ENCODE measurements around the gene GOSR2.
"Not testable (repeated sequence)": the region's sequence is repeated elsewhere in the genome, so short reads cannot be mapped to it uniquely, and the experiment has no call there.

Gene GOSR2

GRCh38 chr17:46935658-46936266 lies 12.8 kb downstream of the GOSR2 start:
- DNase-seq = no peak

- DNase-seq = peak; percentile 61
Measured at GRCh38 chr17:46940692-46941404, 17.9 kb downstream of the GOSR2 start.

DNA sequence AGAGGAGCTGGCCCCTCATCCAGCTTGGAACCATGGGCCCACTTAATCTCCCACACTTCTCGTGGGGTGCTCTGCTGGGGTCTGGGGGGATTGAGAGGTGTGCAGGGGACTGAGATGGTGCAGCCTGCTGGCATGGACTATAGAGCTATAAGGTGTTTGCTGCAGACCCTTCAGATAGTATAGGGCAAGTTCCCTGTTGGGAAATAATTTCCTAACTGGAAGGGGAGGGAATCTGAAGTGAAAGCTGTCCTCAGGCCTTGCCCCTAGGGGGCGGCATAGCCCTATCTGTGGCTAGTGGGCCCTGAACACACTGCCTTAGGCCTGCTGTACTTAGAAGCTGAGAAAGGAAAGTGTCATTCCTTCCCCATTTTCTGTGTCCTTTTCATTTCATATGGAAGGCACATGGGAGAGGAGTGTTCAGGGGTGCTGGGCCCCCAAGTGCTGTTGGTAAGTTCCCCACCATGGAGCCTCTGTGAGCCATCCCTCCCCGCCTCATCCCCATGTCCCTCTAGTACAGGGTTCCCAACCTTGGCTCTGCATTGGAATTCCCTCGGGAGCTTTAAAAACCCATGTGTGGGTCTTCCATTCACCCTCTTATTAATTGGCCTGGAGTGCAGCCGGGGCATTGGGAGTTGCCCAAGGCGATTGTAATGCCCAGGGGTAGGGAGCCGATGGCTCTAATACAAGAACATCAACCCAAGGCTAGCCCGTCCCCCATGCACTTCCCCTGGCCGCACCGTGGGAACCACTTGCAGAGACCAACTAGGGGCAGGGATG lies 19.7 kb downstream of the GOSR2 start:
- peak; percentile 43 for DNase-seq

DNA sequence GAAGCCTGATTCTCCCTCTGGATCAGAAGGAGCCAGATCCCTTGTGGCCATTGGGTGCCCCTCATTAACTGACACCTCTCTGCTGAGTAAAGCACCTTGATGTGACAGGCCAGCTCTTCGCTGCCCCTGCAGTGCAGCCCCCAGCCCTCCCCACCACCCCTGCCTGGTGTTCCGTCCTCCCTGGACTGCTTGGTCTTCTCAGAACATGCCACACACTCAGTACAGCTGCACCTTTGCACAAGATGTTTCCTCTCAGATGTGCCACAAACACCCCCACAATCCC lies 20.2 kb downstream of the GOSR2 start:
- no peak for DNase-seq

- DNase-seq = no peak
Measured at GRCh38 chr17:46943501-46944393, 20.8 kb downstream of the GOSR2 start.

DNA sequence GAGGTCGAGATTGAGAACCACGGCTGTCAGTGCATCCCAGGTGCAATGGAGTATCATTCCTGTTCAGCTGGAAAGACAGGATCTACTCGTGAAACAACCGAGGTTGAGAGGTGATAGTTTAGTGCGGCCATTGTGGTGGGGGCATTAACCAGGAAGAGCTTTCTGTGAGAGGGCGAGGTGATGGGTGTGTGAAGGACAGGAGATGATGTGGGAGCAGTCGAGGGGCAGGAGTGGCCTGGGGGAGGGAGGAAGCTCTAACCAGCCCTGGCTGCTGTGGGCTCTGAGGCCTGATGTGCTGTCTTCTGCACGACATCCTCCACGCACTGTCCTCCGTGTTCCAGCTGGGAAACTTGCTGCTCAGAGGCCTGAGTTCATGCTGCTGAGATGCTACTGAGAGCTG lies 22.0 kb downstream of the GOSR2 start:
- DNase-seq = no peak

DNA sequence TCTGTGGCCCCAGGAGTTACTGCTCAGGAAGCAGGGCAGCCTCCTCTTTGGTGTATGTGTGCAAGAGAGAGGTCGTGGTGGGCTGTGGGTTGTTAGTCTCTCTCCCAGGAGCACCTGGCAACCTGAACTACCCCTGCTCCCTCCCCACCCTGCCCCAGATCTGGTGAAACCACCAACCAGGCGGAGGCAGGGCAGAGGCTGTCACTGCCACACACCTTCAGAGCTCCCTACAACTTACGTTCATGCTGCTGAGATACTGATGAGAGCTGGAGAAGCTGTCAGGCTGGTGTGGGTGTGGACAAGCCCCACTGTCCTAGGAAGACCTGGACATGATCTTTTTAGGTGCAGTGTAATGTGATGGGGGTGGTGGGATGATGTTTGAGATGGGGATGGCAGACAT lies 24.3 kb downstream of the GOSR2 start:
- no peak for DNase-seq

DNA sequence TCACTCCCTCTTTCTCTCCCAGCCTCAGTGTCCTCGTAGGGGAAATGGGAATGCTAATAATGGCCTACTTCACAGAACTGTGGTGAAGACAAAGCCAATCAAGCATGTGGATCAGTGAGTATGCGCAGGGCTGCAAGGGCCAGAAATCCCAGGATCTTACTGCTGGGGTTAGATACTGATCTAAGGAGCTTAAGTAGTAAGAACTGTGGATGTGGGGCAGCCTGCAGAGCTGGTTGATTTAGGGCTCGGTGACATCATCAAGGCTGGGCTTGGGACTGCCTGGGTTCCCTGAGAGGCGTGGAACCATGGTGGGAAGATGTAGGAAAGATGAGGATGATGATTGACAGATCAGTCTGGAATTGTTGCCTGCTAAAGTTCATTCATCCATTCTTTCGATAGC lies 25.6 kb downstream of the GOSR2 start:
- DNase-seq = no peak

- no peak for DNase-seq
Measured at GRCh38 chr17:46949291-46950174, 26.6 kb downstream of the GOSR2 start.

- no peak for DNase-seq
Measured at GRCh38 chr17:46950342-46950996, 27.5 kb downstream of the GOSR2 start.

DNA sequence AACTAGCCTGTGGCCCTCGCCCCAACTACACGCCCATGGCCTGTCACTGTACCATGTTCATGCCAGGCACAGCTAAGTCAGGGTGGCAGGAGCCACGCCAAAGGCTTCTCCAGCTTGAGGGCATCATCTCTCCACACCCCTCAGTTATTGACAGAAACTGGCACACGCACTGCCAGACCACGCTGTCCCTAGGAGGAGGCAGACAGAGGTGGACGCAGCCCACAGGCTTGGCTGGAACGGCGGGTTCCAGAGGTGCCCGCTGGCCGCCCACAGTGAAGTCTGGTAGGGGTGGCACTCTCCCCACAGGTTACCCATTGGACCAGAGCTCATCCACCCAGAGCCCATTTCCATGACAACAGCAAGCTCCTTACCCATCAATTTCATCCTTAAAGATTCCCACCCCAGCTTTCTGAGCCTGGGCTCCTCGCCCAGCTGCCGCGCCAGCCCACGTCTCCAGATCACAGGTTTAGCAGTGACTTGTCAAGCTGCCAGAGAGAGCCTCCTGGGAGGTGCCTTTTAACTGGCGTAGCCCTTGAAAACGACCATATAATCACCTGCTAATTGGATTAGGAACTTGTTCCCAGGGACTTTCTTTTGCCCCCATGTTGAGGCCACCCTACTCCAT lies 28.1 kb downstream of the GOSR2 start:
- no peak for DNase-seq

- DNase-seq = no peak
Measured at GRCh38 chr17:46951706-46952105, 28.7 kb downstream of the GOSR2 start.

- no peak for DNase-seq
Measured at GRCh38 chr17:46952115-46952514, 29.2 kb downstream of the GOSR2 start.

- not testable (repeated sequence) for DNase-seq
Measured at GRCh38 chr17:46953191-46953590, 30.2 kb downstream of the GOSR2 start.

GRCh38 chr17:46958041-46958591 lies 35.2 kb downstream of the GOSR2 start:
- no peak for DNase-seq

DNA sequence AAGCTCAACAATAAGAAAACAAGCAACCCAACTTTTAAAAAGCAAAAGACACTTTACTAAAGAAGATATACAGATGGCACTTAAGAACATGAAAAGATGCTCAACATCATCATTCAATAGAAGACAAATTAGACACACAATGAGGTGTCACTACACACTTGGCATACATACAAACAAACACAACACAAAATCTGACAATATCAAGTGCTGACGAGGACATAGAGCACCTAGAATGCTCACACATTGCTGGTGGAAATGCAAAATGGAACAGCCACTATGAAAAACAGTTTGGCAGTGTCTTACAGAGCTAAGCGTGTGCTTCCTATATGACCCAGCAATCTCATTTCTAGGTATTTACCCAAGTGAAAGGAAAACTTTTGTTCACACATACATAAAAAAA lies 37.2 kb downstream of the GOSR2 start:
- DNase-seq = no peak

GRCh38 chr17:46962374-46962790 lies 39.4 kb downstream of the GOSR2 start:
- DNase-seq = no peak

DNA sequence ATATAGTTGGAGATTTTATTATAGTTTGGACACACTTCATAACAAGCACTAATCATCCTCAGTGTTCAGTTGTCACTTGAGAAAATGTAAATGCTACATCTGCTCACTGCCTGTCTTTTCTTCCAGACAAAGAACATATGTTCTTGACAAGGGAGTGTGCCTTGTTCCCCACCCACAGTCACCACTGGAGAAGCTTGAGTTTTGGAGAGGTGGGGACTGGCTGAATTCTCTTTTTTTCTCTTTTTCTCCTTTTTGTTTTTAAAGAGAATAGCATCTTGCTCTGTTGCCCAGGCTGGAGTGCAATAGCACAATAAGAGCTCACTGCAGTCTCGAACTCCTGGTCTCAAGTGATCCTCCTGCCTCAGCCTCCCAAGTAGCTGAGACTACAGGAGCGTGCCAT lies 40.6 kb downstream of the GOSR2 start:
- DNase-seq = no peak

DNA sequence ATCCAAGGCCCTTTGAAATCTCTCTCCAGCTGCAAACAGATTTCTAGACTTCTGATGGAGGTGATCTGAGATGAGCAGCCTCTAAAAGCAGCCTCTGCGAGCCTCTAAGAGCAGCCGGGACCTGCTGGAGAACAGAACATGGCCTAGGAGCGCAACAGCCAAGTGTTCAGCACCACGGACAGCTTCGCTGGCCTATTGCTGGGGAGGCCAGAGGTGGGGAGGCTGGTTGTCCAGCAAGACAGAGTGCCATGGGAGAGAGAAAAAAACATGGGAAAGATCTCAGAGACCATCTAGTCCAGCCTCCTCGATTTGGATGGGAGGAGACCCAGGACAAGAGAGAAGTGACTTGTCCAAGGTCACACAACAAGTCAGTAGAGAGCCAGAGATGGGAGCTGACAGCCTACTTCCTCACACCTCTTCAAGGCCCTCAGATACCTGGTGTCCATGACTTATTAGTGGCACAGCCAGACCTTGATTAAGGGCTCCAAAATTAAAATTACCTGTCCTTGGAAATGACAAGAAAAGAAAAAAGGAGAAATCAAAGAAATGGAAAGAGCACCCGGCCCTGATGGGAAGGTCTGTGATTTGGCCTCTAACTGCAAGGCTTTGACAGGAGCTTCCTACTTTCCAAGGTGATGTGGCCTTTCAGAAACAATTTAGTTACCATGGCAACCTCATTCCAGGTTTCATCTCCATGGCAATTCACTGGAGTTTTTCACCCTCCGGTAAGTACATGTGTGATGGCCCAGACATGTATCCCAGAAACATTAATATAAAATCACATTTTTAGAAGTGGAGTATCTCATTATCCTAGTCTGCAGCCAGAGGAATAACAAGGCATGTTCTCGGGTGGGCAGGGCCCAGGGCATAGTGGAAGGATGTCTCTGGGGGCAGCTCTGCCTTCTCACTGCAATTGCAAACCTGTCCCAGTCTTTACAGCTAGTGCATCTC lies 41.6 kb downstream of the GOSR2 start:
- DNase-seq = no peak

Measured in stimulated activated CD4-positive, alpha-beta T cell treated with anti-CD3 and anti-CD28 coated beads, Interleukin-12 subunit alpha, Interleukin-12 subunit beta, amount 100 ng/mL, for 4 hours (primary cell).